Measurements from ENCODE around the gene ATF4.
A peak's percentile ranks its signal among the peaks of the same experiment; 100 is the strongest.

Gene ATF4

DNA sequence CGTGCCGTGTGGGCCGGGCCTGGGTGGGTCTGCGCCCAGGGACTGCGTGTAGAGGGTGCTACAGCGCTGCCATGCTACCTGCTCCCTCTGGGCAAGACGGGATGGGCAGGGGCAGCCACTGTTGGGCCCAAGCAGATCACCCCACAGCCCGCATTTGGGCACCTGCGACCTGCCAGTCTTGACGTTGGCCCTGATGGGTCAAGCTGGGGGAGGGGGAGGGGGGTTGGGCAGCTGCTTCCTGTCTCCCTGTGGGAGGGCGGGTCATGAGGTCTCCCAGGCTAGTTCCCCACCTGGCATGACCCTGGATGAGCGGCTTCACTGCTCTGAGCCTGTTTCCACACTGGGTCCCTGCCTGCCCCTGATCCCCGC is 15.0 kb downstream of the ATF4 start:
- Histone ChIP-seq H2AFZ (ENCODE audit: low read length) (peak overlapping the region; percentile 83; the same call in 1 of the 2 replicates), H3K9me2 (replicated peaks; ENCODE audit: insufficient read depth, low read length) (no peaks in the 10 kb centered on the region), H3F3A (ENCODE audit: insufficient read depth, low read length) (peaks cover 10% of the 10 kb centered on the region; the same call in 1 of the 2 replicates), H3K9me3 (replicated peaks; ENCODE audit: insufficient read depth, low read length) (no peaks in the 10 kb centered on the region), H3K9ac (ENCODE audit: low read length) (no peak overlapping the region), H3K36me3 (replicated peaks; ENCODE audit: insufficient read depth, low read length) (no peaks in the 10 kb centered on the region), H4K20me1 (ENCODE audit: insufficient read depth, low read length) (no peaks in the 10 kb centered on the region), H3K27ac (ENCODE audit: low read length) (no peak overlapping the region), H3K27me3 (replicated peaks; ENCODE audit: insufficient read depth, low read length) (no peaks in the 10 kb centered on the region), H3K4me2 (ENCODE audit: low read depth, low read length) (no peak overlapping the region), H3K4me3 (ENCODE audit: low read length) (no peak overlapping the region), H3K79me2 (ENCODE audit: low read length) (peaks cover 23% of the 10 kb centered on the region), H3K4me1 (ENCODE audit: low read length) (peaks cover 13% of the 10 kb centered on the region)
- no peak for DNase-seq
- TF ChIP-seq, protein P1, sequence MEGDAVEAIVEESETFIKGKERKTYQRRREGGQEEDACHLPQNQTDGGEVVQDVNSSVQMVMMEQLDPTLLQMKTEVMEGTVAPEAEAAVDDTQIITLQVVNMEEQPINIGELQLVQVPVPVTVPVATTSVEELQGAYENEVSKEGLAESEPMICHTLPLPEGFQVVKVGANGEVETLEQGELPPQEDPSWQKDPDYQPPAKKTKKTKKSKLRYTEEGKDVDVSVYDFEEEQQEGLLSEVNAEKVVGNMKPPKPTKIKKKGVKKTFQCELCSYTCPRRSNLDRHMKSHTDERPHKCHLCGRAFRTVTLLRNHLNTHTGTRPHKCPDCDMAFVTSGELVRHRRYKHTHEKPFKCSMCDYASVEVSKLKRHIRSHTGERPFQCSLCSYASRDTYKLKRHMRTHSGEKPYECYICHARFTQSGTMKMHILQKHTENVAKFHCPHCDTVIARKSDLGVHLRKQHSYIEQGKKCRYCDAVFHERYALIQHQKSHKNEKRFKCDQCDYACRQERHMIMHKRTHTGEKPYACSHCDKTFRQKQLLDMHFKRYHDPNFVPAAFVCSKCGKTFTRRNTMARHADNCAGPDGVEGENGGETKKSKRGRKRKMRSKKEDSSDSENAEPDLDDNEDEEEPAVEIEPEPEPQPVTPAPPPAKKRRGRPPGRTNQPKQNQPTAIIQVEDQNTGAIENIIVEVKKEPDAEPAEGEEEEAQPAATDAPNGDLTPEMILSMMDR (IDR thresholded peaks at IDR 0.05; ENCODE audit: low read length): no peak
- TF ChIP-seq EZH2phosphoT487 (IDR thresholded peaks at IDR 0.05; ENCODE audit: low read length): no peak
- TF ChIP-seq EZH2 (optimal IDR thresholded peaks at IDR 0.05; ENCODE audit: low read depth, low read length): no peak

DNA sequence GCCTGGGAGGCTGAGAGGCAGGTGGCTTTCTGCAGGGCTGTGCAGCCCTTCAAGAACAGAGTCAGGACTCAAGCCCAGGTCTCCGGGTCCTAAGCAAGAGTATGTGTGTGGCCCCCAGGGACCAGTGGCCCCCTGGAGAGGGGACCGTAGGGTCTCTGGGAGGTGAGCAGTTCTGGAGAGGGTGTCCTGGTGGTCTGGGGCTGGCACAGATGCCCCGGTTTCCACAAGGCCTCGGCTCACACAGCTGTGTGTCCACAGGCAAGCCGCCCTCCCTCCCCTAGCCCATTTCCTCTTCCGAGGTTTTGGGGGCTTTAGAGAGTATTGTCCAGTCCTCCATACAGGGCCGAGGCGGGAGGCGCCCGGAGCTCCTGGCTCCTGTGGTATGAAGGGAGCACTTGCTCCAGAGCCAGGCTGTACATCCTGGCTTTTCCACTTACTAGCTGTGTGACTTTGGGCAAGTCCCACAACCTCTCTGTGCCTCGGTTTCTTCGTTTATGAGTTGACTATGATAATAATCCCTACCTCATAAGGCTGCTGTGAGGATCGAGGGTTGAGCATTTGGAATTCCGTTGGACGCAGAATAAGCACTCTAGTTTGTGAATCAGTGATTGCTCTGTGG is 15.6 kb downstream of the ATF4 start:
- no peak overlapping the region for H3K9ac ChIP-seq (ENCODE audit: low read length)
- DNase-seq: no peak
- H2AFZ ChIP-seq (ENCODE audit: low read length): no peak overlapping the region
- H3K4me2 ChIP-seq (ENCODE audit: low read depth, low read length): no peak overlapping the region
- peaks cover 8% of the 10 kb centered on the region for H3K4me1 ChIP-seq (ENCODE audit: low read length)
- H4K20me1 ChIP-seq (ENCODE audit: insufficient read depth, low read length): no peaks in the 10 kb centered on the region
- H3K4me3 ChIP-seq (ENCODE audit: low read length): no peak overlapping the region
- no peak overlapping the region for H3K27ac ChIP-seq (ENCODE audit: low read length)
- H3K79me2 ChIP-seq (ENCODE audit: low read length): peaks cover 17% of the 10 kb centered on the region
- H3F3A ChIP-seq (ENCODE audit: insufficient read depth, low read length): peaks cover 8% of the 10 kb centered on the region; the same call in 1 of the 2 replicates
- H3K9me3 ChIP-seq (replicated peaks; ENCODE audit: insufficient read depth, low read length): no peaks in the 10 kb centered on the region
- no peaks in the 10 kb centered on the region for H3K36me3 ChIP-seq (replicated peaks; ENCODE audit: insufficient read depth, low read length)
- TF ChIP-seq, protein P1 (IDR thresholded peaks at IDR 0.05; ENCODE audit: low read length): no peak
- TF ChIP-seq EZH2phosphoT487 (IDR thresholded peaks at IDR 0.05; ENCODE audit: low read length) (no peak), EZH2 (optimal IDR thresholded peaks at IDR 0.05; ENCODE audit: low read depth, low read length) (no peak)
- H3K9me2 ChIP-seq (replicated peaks; ENCODE audit: insufficient read depth, low read length): no peaks in the 10 kb centered on the region
- H3K27me3 ChIP-seq (replicated peaks; ENCODE audit: insufficient read depth, low read length): no peaks in the 10 kb centered on the region

DNA sequence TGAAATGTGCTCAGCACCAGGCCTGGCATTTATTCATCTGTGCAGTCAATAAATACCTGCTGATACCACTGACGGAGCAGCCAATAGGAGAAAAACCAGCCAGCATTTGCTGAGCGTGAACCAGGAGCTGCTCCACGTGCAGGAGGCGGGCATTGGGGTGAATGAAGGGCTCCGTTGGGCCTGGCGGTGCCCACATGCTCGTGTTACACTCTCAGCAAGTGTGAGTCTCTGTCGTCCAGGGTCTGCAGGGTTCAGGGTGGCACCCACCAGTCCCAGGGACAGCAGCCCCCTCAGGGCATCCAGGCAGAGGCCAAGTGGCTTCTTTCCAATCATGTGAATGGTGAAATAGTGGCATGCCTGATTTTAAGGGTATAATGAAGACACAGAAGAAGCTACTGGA is 16.3 kb downstream of the ATF4 start:
- no peak overlapping the region for H3K4me2 ChIP-seq (ENCODE audit: low read depth, low read length)
- H3K9ac ChIP-seq (ENCODE audit: low read length): no peak overlapping the region
- no peak overlapping the region for H2AFZ ChIP-seq (ENCODE audit: low read length)
- no peaks in the 10 kb centered on the region for H3K36me3 ChIP-seq (replicated peaks; ENCODE audit: insufficient read depth, low read length)
- H3K27ac ChIP-seq (ENCODE audit: low read length): no peak overlapping the region
- peaks cover 4% of the 10 kb centered on the region; the same call in 1 of the 2 replicates for H3K4me1 ChIP-seq (ENCODE audit: low read length)
- 0 out of 2 replicates have a peak, but pooled peaks cover 4% of the 10 kb centered on the region for H3F3A ChIP-seq (ENCODE audit: insufficient read depth, low read length)
- no peak for DNase-seq
- no peaks in the 10 kb centered on the region; the same call in 1 of the 2 replicates for H3K27me3 ChIP-seq (replicated peaks; ENCODE audit: insufficient read depth, low read length)
- TF ChIP-seq EZH2 (optimal IDR thresholded peaks at IDR 0.05; ENCODE audit: low read depth, low read length) (no peak), EZH2phosphoT487 (IDR thresholded peaks at IDR 0.05; ENCODE audit: low read length) (no peak)
- TF ChIP-seq, protein P1 (IDR thresholded peaks at IDR 0.05; ENCODE audit: low read length): no peak
- H3K79me2 ChIP-seq (ENCODE audit: low read length): peaks cover 9% of the 10 kb centered on the region
- no peak overlapping the region for H3K4me3 ChIP-seq (ENCODE audit: low read length)
- no peaks in the 10 kb centered on the region for H3K9me3 ChIP-seq (replicated peaks; ENCODE audit: insufficient read depth, low read length)
- H4K20me1 ChIP-seq (ENCODE audit: insufficient read depth, low read length): no peaks in the 10 kb centered on the region
- H3K9me2 ChIP-seq (replicated peaks; ENCODE audit: insufficient read depth, low read length): no peaks in the 10 kb centered on the region

Measured in MM.1S (cell line).